Trophoblast cell (in vitro differentiated cells and primary cell): Measurements from ENCODE around the gene ACTL7B.

Experiments
- DNase-seq, 2 donors: peaks; one replicate each; pipeline ENCODE4 v3.0.0-alpha.2; 2016
- H2AFZ ChIP-seq: 2 replicates; pipeline ENCODE4 v1.6.1; 2013; ENCODE audit warnings: low read length, moderate library complexity, mild to moderate bottlenecking; ENCODE audit not compliant: insufficient read depth, poor library complexity
- H2AK5ac ChIP-seq: 2 replicates; pipeline ENCODE4 v1.6.1; 2013; ENCODE audit warnings: mild to moderate bottlenecking, low read length
- H2BK120ac ChIP-seq: 2 replicates; pipeline ENCODE4 v1.6.1; 2013; ENCODE audit warnings: low read length, mild to moderate bottlenecking, moderate library complexity; ENCODE audit not compliant: insufficient read depth, poor library complexity
- H2BK12ac ChIP-seq: 2 replicates; pipeline ENCODE4 v1.6.1; 2013; ENCODE audit warnings: mild to moderate bottlenecking, low read length, moderate library complexity
- H2BK5ac ChIP-seq: 2 replicates; pipeline ENCODE4 v1.6.1; 2013; ENCODE audit warnings: low read length, low read depth, moderate library complexity, mild to moderate bottlenecking; ENCODE audit not compliant: poor library complexity
- H3K14ac ChIP-seq: 2 replicates; pipeline ENCODE4 v1.6.1; 2013; ENCODE audit warnings: mild to moderate bottlenecking, low read length
- H3K18ac ChIP-seq: 2 replicates; pipeline ENCODE4 v1.6.1; 2013; ENCODE audit warnings: mild to moderate bottlenecking, low read length
- H3K23ac ChIP-seq: 2 replicates; pipeline ENCODE4 v1.6.1; 2013; ENCODE audit warnings: low read length
- H3K27ac ChIP-seq: 2 replicates; pipeline ENCODE4 v1.5.1; 2013; ENCODE audit warnings: low read depth, mild to moderate bottlenecking, inconsistent platforms, low read length, moderate library complexity
- H3K27me3 ChIP-seq: 2 replicates; pipeline ENCODE4 v1.6.1; 2013; ENCODE audit warnings: inconsistent platforms, mild to moderate bottlenecking, low read length, moderate library complexity; ENCODE audit not compliant: insufficient read depth
- H3K36me3 ChIP-seq, 2 experiments: 1 replicate in 1 of 2; 2 replicates in 1 of 2; pipeline ENCODE4 v1.6.1; 2013; ENCODE audit warnings: low read length in 2 of 2, mild to moderate bottlenecking in 2 of 2, moderate library complexity in 1 of 2; ENCODE audit not compliant: insufficient read depth in 2 of 2, control insufficient read depth in 1 of 2
- H3K4ac ChIP-seq: 2 replicates; pipeline ENCODE4 v1.6.1; 2013; ENCODE audit warnings: low read depth, mild to moderate bottlenecking, low read length, moderate library complexity
- H3K4me1 ChIP-seq, 2 experiments: 1 replicate in 1 of 2; 2 replicates in 1 of 2; pipeline ENCODE4 v1.6.1; 2013; ENCODE audit warnings: low read length in 2 of 2, mild to moderate bottlenecking in 2 of 2, moderate library complexity in 1 of 2; ENCODE audit not compliant: insufficient read depth in 2 of 2, control insufficient read depth in 1 of 2
- H3K4me2 ChIP-seq: 2 replicates; pipeline ENCODE4 v1.6.1; 2013; ENCODE audit warnings: inconsistent platforms, mild to moderate bottlenecking, low read length, moderate library complexity
- H3K4me3 ChIP-seq: 2 replicates; pipeline ENCODE4 v1.5.1; 2013; ENCODE audit warnings: mild to moderate bottlenecking, low read depth, low read length, inconsistent platforms
- H3K79me1 ChIP-seq: one replicate; pipeline ENCODE4 v1.6.1; 2013; ENCODE audit warnings: low read length
- H3K79me2 ChIP-seq: 2 replicates; pipeline ENCODE4 v1.6.1; 2013; ENCODE audit warnings: low read length, mild to moderate bottlenecking; ENCODE audit not compliant: control insufficient read depth, insufficient read depth, poor library complexity
- H3K9ac ChIP-seq: 2 replicates; pipeline ENCODE4 v1.6.1; 2013; ENCODE audit warnings: mild to moderate bottlenecking, low read length
- H3K9me3 ChIP-seq: 2 replicates; pipeline ENCODE4 v1.6.1; 2013; ENCODE audit warnings: low read depth, mild to moderate bottlenecking, control low read depth, inconsistent platforms, low read length; ENCODE audit not compliant: insufficient read depth
- H4K12ac ChIP-seq: 2 replicates; pipeline ENCODE4 v1.6.1; 2013; ENCODE audit warnings: low read depth, mild to moderate bottlenecking, low read length, moderate library complexity
- H4K8ac ChIP-seq: 2 replicates; pipeline ENCODE4 v1.6.1; 2013; ENCODE audit warnings: low read depth, mild to moderate bottlenecking, low read length, moderate library complexity
- H4K91ac ChIP-seq: one replicate; pipeline ENCODE4 v1.6.1; 2013; ENCODE audit warnings: low read depth, mild to moderate bottlenecking, low read length, moderate library complexity
- WGBS: extraction: QIAGEN DNeasy Blood & Tissue Kit; methylation state at CpG from one replicate; pipeline ENCODE4 v1.1.7; 2013; ENCODE audit warnings: missing lambda C conversion rate; ENCODE audit not compliant: insufficient read length, insufficient coverage; ENCODE audit errors: extremely low coverage; 5-methylcytosine and 5-hydroxymethylcytosine counted together

ACTL7B gene

DNA sequence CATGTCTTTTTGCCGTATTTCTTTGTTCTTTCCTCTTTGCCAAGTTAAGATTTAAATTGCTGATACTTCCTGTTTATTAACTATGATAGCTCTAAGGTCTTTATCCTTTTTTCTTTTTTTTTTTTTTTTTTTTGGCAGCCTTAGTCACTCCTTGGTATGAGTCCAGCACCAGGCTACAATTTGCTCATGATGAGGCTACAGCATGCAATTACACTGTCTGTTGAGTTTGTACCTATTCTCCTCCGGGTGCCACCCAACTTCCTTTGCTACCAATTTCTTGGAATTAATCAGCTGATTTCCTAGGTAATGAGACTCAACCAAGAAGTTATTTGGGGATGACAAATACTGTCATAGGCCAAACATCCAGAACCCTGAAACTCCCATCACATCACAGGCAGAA is 25.5 kb downstream of the ACTL7B start:
- H3K18ac ChIP-seq, result no peak overlapping the region
- H3K9me3 ChIP-seq, result no peaks in the 10 kb centered on the region
- H3K4me1 ChIP-seq, result no peaks in the 10 kb centered on the region
- no peaks in the 10 kb centered on the region for H3K79me1 ChIP-seq
- H3K27me3 ChIP-seq, result no peaks in the 10 kb centered on the region
- no peak overlapping the region for H3K4me3 ChIP-seq
- no peak overlapping the region for H3K4ac ChIP-seq
- no peaks in the 10 kb centered on the region for H3K36me3 ChIP-seq
- no peak overlapping the region for H4K12ac ChIP-seq
- no peak overlapping the region for H2BK5ac ChIP-seq
- H3K4me2 ChIP-seq, result no peak overlapping the region
- no peak overlapping the region for H3K14ac ChIP-seq
- no peak for DNase-seq
- WGBS, result no CpG with 5 or more reads among the region's 2 CpGs
- H4K8ac ChIP-seq, result no peak overlapping the region
- H2AK5ac ChIP-seq, result no peak overlapping the region
- no peak overlapping the region for H2BK120ac ChIP-seq
- no peak overlapping the region for H3K27ac ChIP-seq
- H4K91ac ChIP-seq, result no peak overlapping the region
- no peaks in the 10 kb centered on the region for H3K79me2 ChIP-seq
- no peak overlapping the region for H3K23ac ChIP-seq
- H3K9ac ChIP-seq, result no peak overlapping the region
- H2AFZ ChIP-seq, result no peak overlapping the region
- H2BK12ac ChIP-seq, result no peak overlapping the region

GRCh38 chr9:108823829-108824228 is 32.0 kb downstream of the ACTL7B start:
- no peak overlapping the region for H3K27ac ChIP-seq
- no peak overlapping the region for H3K4me2 ChIP-seq
- H3K9me3 ChIP-seq, result peaks cover 6% of the 10 kb centered on the region
- no peak overlapping the region for H2AFZ ChIP-seq
- no peak overlapping the region for H4K12ac ChIP-seq
- H2AK5ac ChIP-seq, result no peak overlapping the region
- no peak overlapping the region for H3K14ac ChIP-seq
- no peaks in the 10 kb centered on the region for H3K79me1 ChIP-seq
- no peak overlapping the region for H3K23ac ChIP-seq
- no peak overlapping the region for H3K18ac ChIP-seq
- no peaks in the 10 kb centered on the region for H3K36me3 ChIP-seq
- no peak overlapping the region for H2BK5ac ChIP-seq
- no peaks in the 10 kb centered on the region for H3K79me2 ChIP-seq
- H3K9ac ChIP-seq, result no peak overlapping the region
- DNase-seq, result no peak
- H2BK12ac ChIP-seq, result no peak overlapping the region
- H3K27me3 ChIP-seq, result no peaks in the 10 kb centered on the region
- H4K91ac ChIP-seq, result no peak overlapping the region
- H2BK120ac ChIP-seq, result no peak overlapping the region
- H3K4me3 ChIP-seq, result no peak overlapping the region
- no peak overlapping the region for H4K8ac ChIP-seq
- H3K4me1 ChIP-seq, result no peaks in the 10 kb centered on the region
- no peak overlapping the region for H3K4ac ChIP-seq
- no CpG with 5 or more reads among the region's 3 CpGs for whole genome bisulfite sequencing

DNA sequence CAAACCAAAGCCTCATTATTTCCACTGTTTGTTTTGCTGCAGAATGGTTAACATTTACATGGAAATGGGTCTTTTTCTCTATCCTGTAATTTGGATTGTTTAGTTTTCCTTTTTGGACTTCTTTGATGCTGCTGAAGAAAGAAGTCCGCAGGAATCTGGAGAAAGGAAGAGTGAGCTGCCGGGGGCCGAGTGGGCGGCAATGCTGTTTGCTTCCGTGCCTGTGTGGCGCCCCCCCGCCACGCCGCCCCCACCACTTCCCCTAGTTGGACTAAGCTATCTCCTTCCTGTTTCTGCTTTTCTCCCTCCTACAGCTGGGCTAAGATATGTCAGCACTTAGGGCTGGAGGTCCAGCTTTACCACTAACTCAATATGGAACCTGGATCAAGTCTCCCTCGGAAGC is 39.7 kb downstream of the ACTL7B start:
- H2BK12ac ChIP-seq, result no peak overlapping the region
- no CpG with 5 or more reads among the region's 10 CpGs for WGBS
- DNase-seq, result no peak
- no peak overlapping the region for H3K4ac ChIP-seq
- H2AK5ac ChIP-seq, result no peak overlapping the region
- H3K27ac ChIP-seq, result no peak overlapping the region
- no peak overlapping the region for H2BK120ac ChIP-seq
- no peaks in the 10 kb centered on the region for H3K79me1 ChIP-seq
- no peaks in the 10 kb centered on the region for H3K27me3 ChIP-seq
- H3K36me3 ChIP-seq, result no peaks in the 10 kb centered on the region
- no peak overlapping the region for H3K14ac ChIP-seq
- no peaks in the 10 kb centered on the region for H3K9me3 ChIP-seq
- H4K8ac ChIP-seq, result no peak overlapping the region
- H3K4me2 ChIP-seq, result no peak overlapping the region
- no peak overlapping the region for H3K4me3 ChIP-seq
- no peak overlapping the region for H2AFZ ChIP-seq
- H3K23ac ChIP-seq, result no peak overlapping the region
- H3K9ac ChIP-seq, result no peak overlapping the region
- H2BK5ac ChIP-seq, result no peak overlapping the region
- H4K91ac ChIP-seq, result no peak overlapping the region
- no peaks in the 10 kb centered on the region for H3K79me2 ChIP-seq
- H4K12ac ChIP-seq, result no peak overlapping the region
- H3K4me1 ChIP-seq, result peaks cover 5 to 10% of the 10 kb centered on the region in 2 experiments
- no peak overlapping the region for H3K18ac ChIP-seq

GRCh38 chr9:108815156-108815555 is 40.6 kb downstream of the ACTL7B start:
- Histone ChIP-seq H3K27ac (no peak overlapping the region), H3K36me3 (no peaks in the 10 kb centered on the region), H2BK12ac (no peak overlapping the region), H2AK5ac (no peak overlapping the region), H3K27me3 (no peaks in the 10 kb centered on the region), H3K18ac (no peak overlapping the region), H4K91ac (no peak overlapping the region), H3K23ac (no peak overlapping the region), H3K9me3 (no peaks in the 10 kb centered on the region), H2BK120ac (no peak overlapping the region), H3K79me1 (no peaks in the 10 kb centered on the region), H3K4ac (no peak overlapping the region), H2BK5ac (no peak overlapping the region), H4K8ac (no peak overlapping the region), H4K12ac (no peak overlapping the region), H2AFZ (no peak overlapping the region), H3K4me1 (peaks cover 5 to 10% of the 10 kb centered on the region in 2 experiments), H3K79me2 (no peaks in the 10 kb centered on the region), H3K4me2 (no peak overlapping the region), H3K14ac (no peak overlapping the region), H3K4me3 (no peak overlapping the region), H3K9ac (no peak overlapping the region)
- no CpG with 5 or more reads among the region's 3 CpGs for WGBS
- DNase-seq, result peak in 1 of 2 donors; percentile 5
